NCI-H2081 treated with DMSO at 0.1 percent for 48 hours (cell line): ENCODE data around the gene SLC1A2.

Experiments used
- DNase-seq: peaks from one replicate; lab custom pipeline; 2025; lab: John Stamatoyannopoulos, UW

The SLC1A2 gene

DNA sequence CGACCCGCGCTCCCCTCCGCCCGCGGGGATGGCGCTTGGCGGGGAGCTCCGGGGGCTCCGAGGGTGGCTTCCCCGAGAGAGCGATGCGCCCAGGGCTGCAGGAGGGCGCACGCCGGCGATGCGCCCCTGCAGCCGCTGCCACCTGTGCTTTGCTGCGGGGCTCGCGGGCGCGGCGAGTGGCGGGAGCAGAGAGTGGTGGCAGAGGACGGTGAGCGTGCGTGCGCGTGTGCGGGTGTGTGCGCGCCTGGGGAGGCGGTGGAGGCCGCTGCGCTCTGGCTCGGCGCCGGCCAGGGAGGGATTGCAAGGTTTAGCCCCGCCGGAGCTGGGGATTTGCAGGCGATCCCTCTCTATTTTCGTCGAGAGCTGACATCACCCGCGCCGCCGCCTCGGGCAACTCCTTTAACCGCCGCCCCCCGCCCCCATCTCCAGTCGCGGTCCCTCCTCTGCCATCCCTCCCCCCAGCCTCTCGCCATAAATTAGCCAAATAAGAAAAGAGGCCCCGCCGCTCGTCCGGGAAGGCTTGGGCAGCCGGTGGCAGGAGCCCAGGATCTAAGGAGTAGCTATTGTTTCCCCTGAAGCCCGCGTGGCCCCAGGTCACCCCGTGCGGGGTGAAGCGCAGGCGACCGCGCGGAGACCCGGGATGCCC, at the start of gene SLC1A2:
Gene SLC1A2 (minus strand): TSS at position 375 of the 646 bp plus-strand sequence. CDS start 592 bp downstream, outside the sequence.
- no peak for DNase-seq

DNA sequence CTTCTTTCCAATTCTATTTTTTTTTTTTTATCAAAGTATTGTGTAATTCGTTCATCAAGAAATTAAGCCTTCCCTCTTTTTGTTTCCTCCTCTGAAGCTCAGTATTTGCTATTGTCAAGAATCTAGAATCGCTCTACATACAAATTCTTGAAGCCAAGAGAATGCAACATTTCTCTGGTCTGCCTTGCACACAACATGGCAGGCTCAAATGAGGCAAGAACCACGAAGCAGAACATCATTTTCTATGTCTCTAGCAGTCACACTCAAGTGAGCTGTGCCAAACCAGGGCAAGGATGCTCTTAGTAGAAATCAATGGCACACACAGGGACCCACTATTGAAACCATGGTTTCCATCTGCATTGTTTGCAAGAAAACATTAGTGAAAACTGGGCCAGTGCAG, 46.7 kb upstream of the SLC1A2 start:
- no peak for DNase-seq

DNA sequence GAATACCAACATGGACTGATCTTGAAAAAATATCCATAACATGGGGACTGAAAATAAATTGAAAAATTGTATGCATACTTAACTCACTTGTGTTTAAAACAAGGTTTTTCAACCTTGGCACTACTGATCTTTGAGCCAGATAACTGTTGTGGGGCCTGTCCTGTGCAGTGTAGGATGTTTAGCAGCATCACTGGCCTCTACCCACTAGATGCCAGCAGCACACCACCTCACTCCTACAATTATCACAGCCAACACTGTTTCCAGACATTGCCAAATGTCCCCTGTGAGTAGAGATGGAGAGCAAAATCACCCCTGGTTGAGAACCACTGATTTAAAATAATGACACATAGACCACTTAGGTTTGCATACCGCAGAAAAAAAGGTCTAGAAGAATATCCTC, 45.0 kb upstream of the SLC1A2 start:
- DNase-seq, result no peak

DNA sequence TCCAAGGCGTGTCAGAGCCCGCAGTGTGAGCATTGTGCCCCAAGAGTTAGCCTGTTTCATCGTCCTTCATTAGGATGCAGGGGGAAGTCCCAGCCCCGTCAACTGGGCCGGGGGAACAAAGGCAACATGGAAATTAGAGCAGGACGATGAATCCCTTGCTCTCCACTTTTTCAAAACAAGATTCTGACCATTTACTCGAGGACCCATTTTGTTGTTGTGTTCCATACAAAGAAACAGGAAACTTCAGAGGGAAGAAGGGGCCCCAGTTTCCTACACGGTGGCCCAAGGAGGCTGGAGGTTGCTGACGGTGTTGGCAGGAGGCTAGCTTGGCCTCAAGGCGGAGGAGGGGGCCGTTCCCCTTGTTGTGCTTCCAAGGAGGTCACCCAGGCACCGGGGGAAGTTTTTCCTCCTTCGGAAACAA, 44.0 kb upstream of the SLC1A2 start:
- DNase-seq, result no peak

DNA sequence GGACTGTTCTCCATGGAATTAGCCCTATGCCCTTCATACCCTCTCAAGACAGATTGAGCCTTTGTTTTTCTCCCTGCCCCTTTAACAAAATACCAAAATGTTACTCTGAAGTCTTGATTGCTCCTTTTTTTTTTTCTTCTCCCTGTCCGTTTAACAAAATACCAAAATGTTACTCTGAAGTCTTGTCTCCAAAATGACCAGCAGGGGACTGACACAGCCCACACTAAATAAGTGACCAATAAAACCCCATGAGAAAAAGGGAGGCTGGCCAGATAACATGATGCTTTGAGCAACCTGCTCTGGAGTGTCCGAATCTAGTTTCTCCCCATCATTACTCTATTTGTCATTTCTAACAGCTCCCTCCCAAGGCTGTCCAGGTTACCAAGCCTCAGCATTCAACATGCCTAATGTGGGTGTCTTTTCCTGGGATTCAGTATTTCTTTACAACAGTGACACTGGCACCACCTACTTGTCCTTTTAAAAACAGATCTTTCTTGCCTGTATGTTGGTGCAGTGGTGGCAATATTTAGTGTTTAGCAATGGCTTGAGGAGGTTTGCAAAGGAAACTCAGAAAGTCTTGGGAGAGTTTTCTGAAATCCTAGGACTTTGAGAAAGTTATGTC, 42.7 kb upstream of the SLC1A2 start:
- no peak for DNase-seq

DNA sequence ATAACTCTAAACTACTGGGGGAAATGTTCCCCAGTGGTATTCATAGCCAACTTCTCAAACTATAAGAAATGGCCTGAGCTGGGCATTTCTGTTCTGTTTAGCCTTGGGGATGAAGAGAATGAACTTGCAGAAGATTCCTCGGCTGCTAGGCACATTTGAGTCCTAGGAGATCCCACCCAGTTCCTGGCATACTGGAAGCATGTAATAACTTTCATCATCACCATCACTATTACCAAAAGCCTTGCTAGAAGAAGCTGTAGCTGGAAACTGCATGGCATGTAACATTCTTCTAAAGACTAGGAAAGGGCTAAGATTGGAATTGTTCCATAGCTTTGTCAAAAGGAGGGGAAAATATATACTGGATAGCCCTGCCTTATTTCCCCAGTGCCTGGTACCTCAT, 40.1 kb upstream of the SLC1A2 start:
- no peak for DNase-seq

DNA sequence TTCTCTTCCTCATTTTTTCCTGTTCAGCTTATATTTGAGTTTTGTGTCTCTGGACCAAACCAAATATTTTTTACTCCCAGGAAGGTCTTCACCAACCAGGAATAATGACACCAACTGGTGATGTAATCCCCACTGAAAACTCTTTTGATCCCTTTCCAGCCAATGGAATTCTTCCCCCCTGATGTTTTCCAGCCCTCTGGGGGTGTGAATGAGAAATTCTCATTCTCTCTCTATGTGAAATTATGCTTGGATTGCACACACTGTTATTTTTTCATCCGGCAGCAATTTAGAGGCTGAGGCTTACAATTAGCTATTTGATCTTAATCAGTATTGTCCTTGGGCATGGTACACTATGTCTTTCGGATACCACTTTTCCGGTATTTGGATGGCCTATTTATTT, 39.5 kb upstream of the SLC1A2 start:
- DNase-seq, result no peak

DNA sequence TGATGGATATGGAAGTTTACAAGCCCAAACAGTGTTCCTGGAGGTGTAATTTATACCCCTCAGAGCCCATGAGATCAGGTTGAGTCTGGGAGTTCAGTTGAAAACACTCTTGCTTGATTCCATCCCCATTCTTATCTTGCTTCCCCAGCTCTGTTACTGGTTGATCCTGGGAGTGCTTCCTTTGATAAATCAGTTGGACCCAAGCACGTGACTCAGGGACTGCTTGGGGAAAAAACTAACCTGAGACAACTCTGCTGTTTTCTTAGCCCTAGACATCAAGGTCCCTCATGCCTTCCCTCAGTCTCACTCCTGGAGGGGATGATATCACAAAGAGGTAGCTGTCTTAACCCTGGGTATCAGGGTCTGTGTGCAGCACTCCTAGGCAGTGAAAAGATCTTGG, 35.0 kb upstream of the SLC1A2 start:
- no peak for DNase-seq

DNA sequence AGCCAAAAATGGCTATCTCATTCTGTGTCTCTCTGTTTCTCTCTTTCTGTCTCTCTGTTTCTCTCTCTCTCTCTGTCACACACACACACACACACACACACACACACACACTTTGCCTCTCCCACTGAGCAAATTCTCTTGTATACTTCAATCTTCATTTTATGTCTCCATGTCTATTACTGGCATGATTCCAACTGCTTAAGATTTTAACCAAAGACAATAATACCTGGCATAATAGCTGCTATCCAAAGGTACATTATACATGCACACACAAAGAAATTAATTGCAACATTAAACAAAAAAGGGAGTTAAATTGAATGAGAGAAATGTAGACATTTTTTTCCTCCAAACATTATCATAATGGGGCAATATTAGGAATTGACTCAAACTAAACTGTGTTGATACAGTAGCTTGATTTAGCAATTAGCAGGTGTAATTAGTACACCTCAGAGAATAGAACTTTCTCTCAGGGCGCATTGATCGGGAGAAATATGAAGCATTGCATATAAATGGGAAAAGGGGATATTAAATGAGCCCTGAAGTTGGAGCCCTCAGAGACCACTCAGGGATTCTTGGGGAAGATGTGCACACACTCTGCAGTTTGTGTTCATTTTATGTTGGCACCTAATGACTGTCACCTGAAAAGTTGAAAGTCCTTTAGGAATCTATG, 17.4 kb upstream of the SLC1A2 start:
- DNase-seq, result no peak

DNA sequence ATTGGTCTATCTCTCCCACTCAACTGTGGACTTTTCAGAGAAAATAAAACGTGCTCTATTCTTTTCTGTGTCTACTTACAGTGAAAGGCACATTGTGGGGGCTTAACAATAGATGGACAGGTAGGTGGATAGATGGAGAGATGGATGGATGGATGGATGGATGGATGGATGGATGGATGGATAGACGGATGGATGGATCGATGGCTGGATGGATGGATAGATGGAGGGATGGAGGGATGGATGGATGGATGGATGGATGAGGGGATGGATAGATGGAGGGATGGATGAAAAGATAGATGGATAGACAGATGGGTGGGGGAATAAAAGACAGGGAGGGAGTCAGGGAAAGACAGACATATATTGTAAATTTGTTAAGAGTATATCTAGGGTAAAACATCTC, 14.2 kb upstream of the SLC1A2 start:
- no peak for DNase-seq

DNA sequence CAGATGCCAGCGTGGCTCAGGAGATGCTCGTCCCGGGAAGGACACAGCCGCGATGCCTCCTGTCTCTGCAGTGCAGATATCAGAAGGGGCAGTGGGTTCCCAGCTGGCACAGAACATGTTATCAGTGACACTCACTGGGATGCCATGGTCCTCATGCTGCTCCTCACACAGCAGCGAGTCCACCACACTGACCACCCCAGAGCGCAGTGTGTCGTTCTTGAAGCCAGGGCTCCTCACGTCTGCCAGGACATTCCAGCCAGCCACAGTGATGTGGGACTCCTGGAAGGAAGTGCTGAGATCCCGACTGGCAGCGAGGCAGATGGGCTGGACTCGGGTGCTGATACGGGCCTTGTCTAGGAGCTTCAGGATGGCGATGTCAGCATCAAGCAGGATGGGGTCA, 13.1 kb upstream of the SLC1A2 start:
- no peak for DNase-seq

DNA sequence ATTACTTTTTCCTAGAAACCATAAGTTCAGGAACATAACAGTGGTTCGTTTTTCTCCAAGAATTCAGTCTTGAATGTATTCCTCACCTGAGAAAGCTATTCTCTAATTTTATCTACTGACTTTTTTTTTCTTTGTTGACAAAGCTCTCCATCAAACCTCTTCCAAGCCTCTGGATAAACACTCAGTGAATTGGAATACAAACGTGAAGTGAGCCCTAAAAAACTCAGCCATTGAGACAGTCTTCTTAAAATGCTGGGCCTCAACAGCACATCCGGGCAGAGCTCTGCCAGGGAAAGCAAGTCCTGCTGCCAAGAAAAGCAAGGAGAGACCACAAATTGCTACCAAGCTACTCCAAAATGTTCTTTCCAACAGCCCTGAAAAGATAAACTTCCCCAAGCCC, 7.7 kb upstream of the SLC1A2 start:
- no peak for DNase-seq

DNA sequence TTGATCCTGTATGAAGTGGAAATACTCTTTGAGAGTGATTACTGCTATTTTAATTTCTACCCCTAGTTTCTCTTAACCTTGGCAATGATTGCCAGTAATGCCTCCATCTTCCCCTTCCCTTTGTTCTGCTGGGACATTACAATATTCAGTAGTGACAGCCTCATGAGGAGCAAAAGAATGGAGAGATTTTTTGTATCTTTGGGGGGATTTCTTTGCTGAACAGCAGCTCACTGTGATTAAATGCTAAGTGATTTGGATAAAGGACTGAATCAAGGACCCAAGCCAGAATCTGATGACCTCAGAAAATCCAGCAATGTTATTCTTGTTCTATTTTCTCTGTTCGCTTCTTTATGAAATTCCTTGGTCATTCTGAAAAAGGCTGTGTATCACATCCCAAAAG, 7.0 kb upstream of the SLC1A2 start:
- no peak for DNase-seq

DNA sequence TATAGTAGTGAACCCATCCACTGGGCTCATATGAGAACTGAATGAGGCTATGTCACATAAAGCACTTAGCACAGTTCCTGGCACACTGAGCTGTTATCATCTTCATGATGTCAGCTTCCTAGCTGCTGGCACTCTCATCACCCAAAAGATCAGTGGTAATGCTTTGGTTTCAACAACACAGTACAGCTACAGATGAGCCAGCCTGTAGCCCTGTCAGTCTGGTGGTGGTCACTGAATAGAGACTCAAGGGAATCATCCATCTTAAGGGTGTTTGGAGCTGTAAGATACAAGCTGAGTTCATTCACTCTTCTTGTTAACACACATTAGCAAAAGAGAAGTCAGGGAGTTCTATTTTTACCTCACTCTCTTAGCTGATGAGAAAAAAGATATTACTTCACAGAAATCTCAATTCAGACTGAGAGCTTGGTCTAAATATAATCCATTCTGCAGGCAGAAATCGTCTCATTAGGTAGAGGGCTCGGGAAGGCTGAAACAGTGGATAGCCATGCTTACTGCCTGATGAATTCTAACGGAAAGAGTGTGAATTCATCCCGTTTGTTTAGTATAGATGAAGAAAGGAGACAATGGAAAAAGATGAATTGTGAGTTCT, 6.3 kb upstream of the SLC1A2 start:
- no peak for DNase-seq

DNA sequence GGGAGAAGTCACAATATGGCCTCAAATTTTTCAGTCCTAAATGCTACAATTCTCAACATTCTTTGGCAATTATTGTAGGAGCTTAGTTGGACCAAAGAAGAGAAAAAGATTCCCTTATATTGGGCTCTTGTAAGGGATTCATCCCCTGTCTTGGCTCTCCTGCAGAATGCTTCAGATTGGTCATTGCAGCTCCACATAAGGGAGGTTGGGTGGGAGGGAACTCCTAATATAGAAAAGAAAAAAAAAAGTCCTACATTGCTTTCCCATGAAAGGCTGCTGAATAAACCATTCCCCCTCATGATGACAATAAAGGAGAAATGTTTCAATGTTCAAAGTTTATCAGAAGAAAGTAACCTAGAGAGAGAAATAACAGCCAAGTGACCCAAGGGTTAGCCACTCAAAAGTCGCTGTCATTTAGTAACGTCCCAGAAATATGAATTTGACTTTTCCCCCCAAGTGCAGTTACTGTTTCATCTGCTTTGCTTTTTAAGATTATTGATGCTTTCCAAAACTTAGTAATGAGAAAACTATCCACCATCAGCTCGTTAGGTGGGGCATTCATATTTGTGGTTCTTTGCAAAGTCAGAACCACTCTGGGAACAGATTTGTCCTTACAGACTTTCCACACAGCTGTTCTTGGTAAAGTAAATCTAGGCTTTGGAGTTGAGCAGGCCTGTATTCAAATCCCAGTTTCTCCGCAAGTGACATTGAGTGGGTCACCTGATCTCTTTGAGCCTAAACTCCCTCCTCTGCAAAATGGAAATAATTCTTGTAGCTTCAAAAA, 5.0 kb upstream of the SLC1A2 start:
- DNase-seq, result no peak

DNA sequence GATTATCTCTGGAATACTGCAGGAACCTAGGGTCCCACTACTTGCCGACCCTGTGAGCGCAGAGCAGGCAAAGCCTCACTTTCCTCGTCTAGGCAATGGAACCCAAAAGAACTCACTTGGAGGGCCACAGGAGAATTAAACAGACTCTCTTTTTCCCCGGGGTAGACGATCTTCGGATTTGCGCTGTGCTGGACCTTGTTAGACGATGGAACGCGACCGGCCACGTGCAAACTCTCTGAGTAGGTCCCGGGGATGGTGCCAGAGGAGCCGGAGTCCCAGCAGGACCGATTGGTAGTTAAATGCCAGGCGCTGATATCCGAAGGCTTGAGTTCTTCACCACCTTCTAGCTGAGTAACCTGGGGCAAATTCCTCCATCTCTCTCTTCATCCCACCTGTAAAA, 1.0 kb upstream of the SLC1A2 start:
- no peak for DNase-seq

DNA sequence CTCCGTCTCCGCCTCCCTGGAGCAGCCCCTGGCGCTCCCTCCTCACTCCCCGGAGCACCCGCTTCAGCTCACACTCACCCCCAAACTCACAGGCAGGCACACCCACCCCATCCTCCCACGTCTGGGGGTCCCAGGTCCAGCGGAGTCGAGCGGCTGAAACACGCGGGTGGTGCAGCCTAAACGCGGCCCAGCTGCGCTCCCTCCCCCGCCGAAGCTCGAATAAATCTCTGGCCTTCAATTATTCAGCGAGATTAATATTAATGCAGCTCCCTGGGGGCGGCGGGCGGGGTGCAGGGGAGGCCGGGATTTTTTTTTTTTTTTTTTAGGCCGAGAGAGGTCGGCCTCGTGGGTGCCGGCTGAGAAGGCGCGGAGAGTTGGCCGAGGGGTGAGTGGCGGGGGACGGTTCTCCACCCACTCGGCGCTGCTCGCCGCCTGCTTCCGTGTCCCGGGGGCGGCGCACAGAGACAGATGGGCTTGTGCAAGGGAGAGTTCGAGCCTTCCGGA, 524 bp upstream of the SLC1A2 start:
- DNase-seq, result no peak

DNA sequence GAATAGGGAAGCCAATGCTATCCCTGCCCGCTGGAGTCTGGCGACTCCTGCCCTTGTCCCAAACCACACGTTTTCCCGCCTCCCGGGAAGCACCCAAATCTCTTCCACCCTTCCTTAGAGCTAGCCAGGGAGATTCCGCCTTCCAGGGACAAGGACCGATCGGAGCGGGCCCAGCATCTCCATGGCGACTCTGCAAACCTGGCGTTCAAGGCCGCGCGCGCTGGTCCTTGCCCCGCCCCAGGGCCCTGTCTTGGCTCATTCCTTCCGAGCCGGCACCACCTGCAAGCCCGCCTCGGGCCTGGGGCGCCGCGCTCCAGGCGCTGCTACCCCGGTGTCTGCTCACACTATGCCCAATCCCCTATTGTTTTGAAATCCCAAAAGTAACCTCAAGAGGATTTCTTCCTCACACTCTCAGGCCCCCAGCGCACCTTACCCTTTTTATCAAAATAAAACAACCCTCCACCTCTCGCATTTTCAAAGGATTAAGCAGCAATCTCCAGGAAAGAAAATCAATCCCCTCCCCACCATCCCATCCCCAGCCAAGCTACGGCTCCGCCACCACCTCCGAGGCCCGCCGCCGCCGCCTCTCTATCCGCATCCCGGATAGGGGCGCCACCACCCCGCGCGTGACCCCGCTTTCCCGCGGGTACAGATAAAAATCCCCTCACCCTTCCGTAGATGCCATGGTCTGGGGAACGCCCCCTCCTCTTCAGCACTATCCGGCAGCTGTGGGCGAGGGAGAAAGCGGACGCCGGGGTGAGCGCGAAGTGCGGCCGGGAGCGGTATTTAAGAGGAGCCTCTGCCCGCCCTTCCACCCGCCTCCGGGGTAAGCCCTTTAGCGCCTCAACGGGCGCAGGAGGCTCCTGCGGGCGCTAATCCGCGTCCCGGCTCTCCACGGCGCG, 825 bp downstream of the SLC1A2 start:
- DNase-seq, result no peak

DNA sequence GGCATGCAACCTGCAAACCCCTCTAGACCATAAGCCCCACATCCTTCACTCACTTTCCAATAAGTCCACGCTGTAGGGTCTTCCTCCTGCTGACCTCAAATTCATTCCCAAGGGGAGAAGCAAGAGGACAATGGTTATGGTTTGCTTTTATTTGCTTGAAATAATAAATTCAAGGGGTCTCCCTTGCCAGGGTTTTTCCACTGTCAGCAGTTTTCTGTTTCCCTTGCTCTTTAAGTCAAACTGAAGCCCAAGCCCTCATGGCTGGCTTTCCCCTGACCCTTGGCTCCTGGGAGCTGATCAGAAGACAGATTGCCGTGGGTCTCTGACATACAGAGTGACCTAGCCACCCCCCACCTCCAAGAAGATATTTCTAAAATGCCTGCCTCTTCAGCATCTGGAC, 3.9 kb downstream of the SLC1A2 start:
- no peak for DNase-seq

DNA sequence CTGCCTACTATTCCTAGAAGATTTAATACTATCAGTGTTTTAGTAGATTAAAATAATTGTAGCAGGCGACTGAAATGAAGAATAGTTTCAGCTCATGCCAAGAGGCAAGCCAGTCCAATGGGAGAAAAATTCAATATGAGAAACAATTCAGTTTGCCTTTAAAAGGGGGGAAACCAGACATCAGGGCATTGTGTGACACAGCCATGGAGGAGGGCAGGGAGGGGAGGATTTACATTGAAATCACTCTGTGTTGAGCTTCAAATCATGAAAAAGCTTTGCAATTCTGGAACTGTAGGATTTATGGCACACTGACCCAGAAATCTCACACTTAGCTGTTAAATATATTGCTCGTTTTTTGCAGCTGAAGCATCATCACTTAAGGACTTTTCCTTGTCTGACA, 4.6 kb downstream of the SLC1A2 start:
- no peak for DNase-seq

DNA sequence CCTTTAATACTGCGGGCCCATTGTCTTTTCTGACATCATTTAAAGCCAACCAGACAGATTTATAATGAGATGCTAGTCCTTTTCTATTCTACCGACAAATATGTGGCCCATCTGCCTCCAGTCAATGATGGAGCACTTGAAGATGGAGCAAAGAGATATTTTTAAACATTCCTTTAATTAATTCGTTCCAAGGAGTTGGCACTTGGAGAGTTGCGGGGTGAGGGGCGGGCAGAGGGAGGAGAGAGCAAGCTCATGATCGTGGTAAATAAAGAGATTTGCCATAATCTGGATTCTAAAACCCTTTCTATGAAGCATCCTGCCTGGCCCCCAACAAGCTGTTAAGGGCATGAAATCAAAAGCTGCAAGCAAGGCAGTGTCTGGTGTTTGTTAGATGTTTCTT, 5.0 kb downstream of the SLC1A2 start:
- DNase-seq, result no peak
